Pancreas (tissue), 10 donors: ENCODE data around the gene PARD3. TPM values are rescaled to one million over a fixed set of nuclear protein-coding genes. Genes with fewer than 3 reads are reported as not detected.

Experiments
- ATAC-seq, 4 donors: fragments of 200-7000 bp; cut with Tn5 transposase; one replicate each; pipeline versions ENCODE4 v1.8.0 to v1.9.1; 2020; ENCODE audit warnings: mild to moderate bottlenecking in 4 of 4, moderate library complexity in 4 of 4
- DNase-seq, 6 donors: peaks; one replicate each; pipeline ENCODE4 v3.0.0-alpha.2; 2020
- FAIRE-seq: peaks from 2 replicates; lab custom pipeline; 2012; peaks lifted over from hg19 to GRCh38; lab: Jason Lieb, UNC
- H3K27ac ChIP-seq, 4 donors: fragments of 200-600 bp; sonication (generic); 1 replicate in 3 of 4; 2 replicates in 1 of 4; pipeline versions ENCODE4 v1.5.0 to v1.8.0; 2020
- H3K27me3 ChIP-seq, 4 donors: fragments of 200-600 bp; one replicate each; pipeline ENCODE4 v1.8.0; 2021
- H3K36me3 ChIP-seq, 3 donors: fragments of 200-600 bp; sonication (generic) in 1 of 3; one replicate each; pipeline versions ENCODE4 v1.5.0 to v1.8.0; 2020 to 2021
- H3K4me1 ChIP-seq, 3 donors: fragments of 200-600 bp; one replicate each; pipeline ENCODE4 v1.8.0; 2021
- H3K4me3 ChIP-seq, 4 donors: fragments of 200-600 bp; sonication (generic) in 2 of 4; one replicate each; pipeline versions ENCODE4 v1.5.0 to v1.8.0; 2020 to 2021
- H3K9me3 ChIP-seq, 4 donors: fragments of 200-600 bp; one replicate each; pipeline ENCODE4 v1.8.0; 2021
- CTCF ChIP-seq, 4 donors: fragments of 200-600 bp; sonication (generic) in 3 of 4; IDR thresholded peaks; one replicate each; pipeline versions ENCODE4 v1.5.0 to v1.8.0; 2021; ENCODE audit warnings: antibody characterized with exemption in 4 of 4
- WGBS, 2 donors: extraction: QIAGEN DNeasy Blood & Tissue Kit; methylation state at CpG; one replicate each; pipeline ENCODE4 v1.1.7; 2013; 5-methylcytosine and 5-hydroxymethylcytosine counted together
- intact Hi-C, 3 donors: fragments of 100-400 bp; cut with DNase I; formaldehyde crosslinking; loops; one replicate each; pipeline versions ENCODE4 v1.11.1 to v1.14.2; 2022
- polyA plus RNA-seq, 2 donors: library from polyadenylated mRNA; stranded (reverse); fragments of 200-250 nt; gene quantifications; one replicate each; pipeline ENCODE4 v1.2.3, GENCODE V29; 2013
- total RNA-seq, 6 donors: library from RNA; stranded (reverse); fragmentation: NEBNext Ultra II Directional in 4 of 6; extraction: Animal tissue kit (Norgen Biotek cat#: 25700) in 4 of 6; gene quantifications; one replicate each; pipeline versions ENCODE4 v1.2.1 to v1.2.4, GENCODE V29; 2021 to 2023
- donor health status: healthy with polysubstance abuse.
- donor health status: DM: no; HTN: no; CAD: no; lungs with moderate emphysema.
- donor health status: DM: no; HTN: no; CAD: no.
- donor health status: control.
- donor health status: control.
- donor health status: Bipolar disorder and iron deficiency.
- donor health status: DM: yes; HTN: yes; CAD: no.
- donor health status: DM: no; HTN: no; CAD: no.
- donor health status: DM: no; HTN: no; CAD: no.
- donor health status: DM: yes; HTN: yes; CAD: no.

PARD3 gene
- total and polyA plus RNA-seq, 8 donors = 12.8 to 32.3 (median 23.4) TPM

- no peak overlapping the region for H3K27ac ChIP-seq
- H3K4me3 ChIP-seq = no peak overlapping the region
- intact Hi-C loops = no loop called here
- H3K36me3 ChIP-seq = no peaks in the 10 kb centered on the region
- no peak for ATAC-seq
- no peaks in the 10 kb centered on the region for H3K27me3 ChIP-seq
- H3K4me1 ChIP-seq = peaks cover 0 to 4% (median 0%) of the 10 kb centered on the region in 3 donors
- TF ChIP-seq CTCF (IDR thresholded peaks at IDR 0.05) = no peak
- DNase-seq = no peak
- 97% methylated on average over 7 of the region's 7 CpGs for WGBS, 2 donors
- no peaks in the 10 kb centered on the region for H3K9me3 ChIP-seq
- FAIRE-seq = no peak
Observed at GRCh38 chr10:34596351-34596750, 218.7 kb downstream of the PARD3 start.

- Histone ChIP-seq H3K4me1 (peaks cover 0 to 4% (median 0%) of the 10 kb centered on the region in 3 donors), H3K4me3 (no peak overlapping the region), H3K36me3 (no peaks in the 10 kb centered on the region), H3K9me3 (no peaks in the 10 kb centered on the region), H3K27ac (no peak overlapping the region), H3K27me3 (no peaks in the 10 kb centered on the region)
- intact Hi-C loops = no loop called here
- WGBS, 2 donors = 98% methylated on average over 2 of the region's 2 CpGs
- no peak for ATAC-seq
- no peak for TF ChIP-seq CTCF (IDR thresholded peaks at IDR 0.05)
- no peak for DNase-seq
- FAIRE-seq = no peak
Observed at GRCh38 chr10:34593930-34594329, 221.2 kb downstream of the PARD3 start.

- ATAC-seq (no peak), DNase-seq (no peak), FAIRE-seq (no peak)
- H3K9me3 ChIP-seq = no peaks in the 10 kb centered on the region
- no peaks in the 10 kb centered on the region for H3K36me3 ChIP-seq
- H3K4me3 ChIP-seq = no peak overlapping the region
- H3K4me1 ChIP-seq = peaks cover 0 to 4% (median 0%) of the 10 kb centered on the region in 3 donors
- H3K27ac ChIP-seq = no peak overlapping the region
- intact Hi-C loops = no loop called here
- H3K27me3 ChIP-seq = no peaks in the 10 kb centered on the region
- TF ChIP-seq CTCF (IDR thresholded peaks at IDR 0.05) = no peak
- 91 to 93% methylated on average over 2 of the region's 2 CpGs for WGBS, 2 donors
Observed at GRCh38 chr10:34593374-34593890, 221.7 kb downstream of the PARD3 start.

- Histone ChIP-seq H3K36me3 (no peaks in the 10 kb centered on the region), H3K27ac (no peak overlapping the region), H3K9me3 (no peaks in the 10 kb centered on the region), H3K4me1 (peaks cover 0 to 4% (median 0%) of the 10 kb centered on the region in 3 donors), H3K27me3 (no peaks in the 10 kb centered on the region), H3K4me3 (no peak overlapping the region)
- TF ChIP-seq CTCF (IDR thresholded peaks at IDR 0.05) = no peak
- ATAC-seq (peak; percentile 48 to 72 (median 62)), FAIRE-seq (no peak), DNase-seq (peak in 2 of 6 donors; percentile 26 to 33)
- 64 to 67% methylated on average over 5 of the region's 5 CpGs for WGBS, 2 donors
- intact Hi-C loops = no loop called here
Observed at GRCh38 chr10:34590793-34591192, 224.3 kb downstream of the PARD3 start.

- no peaks in the 10 kb centered on the region for H3K27me3 ChIP-seq
- no peak for TF ChIP-seq CTCF (IDR thresholded peaks at IDR 0.05)
- no peaks in the 10 kb centered on the region for H3K36me3 ChIP-seq
- WGBS, 2 donors = 92 to 96% methylated on average over 3 of the region's 3 CpGs
- H3K4me1 ChIP-seq = peaks cover 0 to 11% (median 4%) of the 10 kb centered on the region in 3 donors
- no peak overlapping the region for H3K4me3 ChIP-seq
- ATAC-seq (no peak), DNase-seq (no peak), FAIRE-seq (no peak)
- no peak overlapping the region for H3K27ac ChIP-seq
- H3K9me3 ChIP-seq = no peaks in the 10 kb centered on the region
- intact Hi-C loops = no loop called here
Observed at GRCh38 chr10:34589275-34589674, 225.8 kb downstream of the PARD3 start.
